ENCODE results near the gene TRRAP.

TRRAP gene

GRCh38 chr7:98879198-98879978, 1.1 kb downstream of the TRRAP start:
- DNase-seq = no peak
- Histone ChIP-seq H3K27me3 (replicated peaks) (no peaks in the 10 kb centered on the region), H3K36me3 (replicated peaks) (peaks cover 29% of the 10 kb centered on the region), H3K4me3 (ENCODE audit: low read depth, low read length) (peak overlapping the region; percentile 83), H3K27ac (peak overlapping the region; percentile 87)
- TF ChIP-seq CTCF (IDR thresholded peaks at IDR 0.05; ENCODE audit: low read depth, low read length, missing control alignments) = peak; percentile 42
- in situ Hi-C loops (cut with HindIII; ENCODE audit: low pct_ligation_motif_present, low sequenced_read_pairs) = no loop called here

GRCh38 chr7:98879979-98880315, 1.6 kb downstream of the TRRAP start:
- Histone ChIP-seq H3K4me3 (ENCODE audit: low read depth, low read length) (peak overlapping the region; percentile 83), H3K27ac (no peak overlapping the region), H3K27me3 (replicated peaks) (no peaks in the 10 kb centered on the region), H3K36me3 (replicated peaks) (peaks cover 33% of the 10 kb centered on the region)
- DNase-seq = no peak
- in situ Hi-C loops (cut with HindIII; ENCODE audit: low pct_ligation_motif_present, low sequenced_read_pairs) = no loop called here
- TF ChIP-seq CTCF (IDR thresholded peaks at IDR 0.05; ENCODE audit: low read depth, low read length, missing control alignments) = no peak

- no peak for TF ChIP-seq CTCF (IDR thresholded peaks at IDR 0.05; ENCODE audit: low read depth, low read length, missing control alignments)
- no peak overlapping the region for H3K4me3 ChIP-seq (ENCODE audit: low read depth, low read length)
- no peaks in the 10 kb centered on the region for H3K27me3 ChIP-seq (replicated peaks)
- H3K36me3 ChIP-seq (replicated peaks) = peaks cover 33% of the 10 kb centered on the region
- in situ Hi-C loops (cut with HindIII; ENCODE audit: low pct_ligation_motif_present, low sequenced_read_pairs) = no loop called here
- DNase-seq = no peak
- H3K27ac ChIP-seq = no peak overlapping the region
Observed at GRCh38 chr7:98880485-98880884, 2.2 kb downstream of the TRRAP start.

- in situ Hi-C loops (cut with HindIII; ENCODE audit: low pct_ligation_motif_present, low sequenced_read_pairs) = no loop called here
- Histone ChIP-seq H3K36me3 (replicated peaks) (peaks cover 33% of the 10 kb centered on the region), H3K27ac (no peak overlapping the region), H3K27me3 (replicated peaks) (no peaks in the 10 kb centered on the region), H3K4me3 (ENCODE audit: low read depth, low read length) (no peak overlapping the region)
- no peak for DNase-seq
- TF ChIP-seq CTCF (IDR thresholded peaks at IDR 0.05; ENCODE audit: low read depth, low read length, missing control alignments) = no peak
Observed at GRCh38 chr7:98881561-98882315, 3.4 kb downstream of the TRRAP start.

- no peak overlapping the region for H3K27ac ChIP-seq
- H3K36me3 ChIP-seq (replicated peaks) = peaks cover 41% of the 10 kb centered on the region
- no peak overlapping the region for H3K4me3 ChIP-seq (ENCODE audit: low read depth, low read length)
- no peaks in the 10 kb centered on the region for H3K27me3 ChIP-seq (replicated peaks)
- TF ChIP-seq CTCF (IDR thresholded peaks at IDR 0.05; ENCODE audit: low read depth, low read length, missing control alignments) = no peak
- no peak for DNase-seq
- in situ Hi-C loops (cut with HindIII; ENCODE audit: low pct_ligation_motif_present, low sequenced_read_pairs) = no loop called here
Observed at GRCh38 chr7:98884416-98884815, 6.1 kb downstream of the TRRAP start.
